Dedifferentiated amniotic fluid mesenchymal stem cell (primary cell): ENCODE measurements around the gene PIP5K1C.

Source experiments
- DNase-seq: peaks from one replicate; pipeline ENCODE4 v3.0.0-alpha.2; 2016; ENCODE audit errors: extremely low spot score

PIP5K1C gene

GRCh38 chr19:3627351-3627723 lies 72.9 kb downstream of the PIP5K1C start:
- DNase-seq, result no peak

- DNase-seq, result peak; percentile 98
These were observed 73.6 kb downstream of the PIP5K1C start, which contains the start of gene CACTIN for GRCh38 chr19:3626473-3627350. Gene CACTIN (minus strand): TSS chr19:3626790. CDS start chr19:3626762, 28 bp downstream.

- DNase-seq, result peak; percentile 42
These were observed 74.2 kb downstream of the PIP5K1C start for GRCh38 chr19:3625996-3626472.

DNA sequence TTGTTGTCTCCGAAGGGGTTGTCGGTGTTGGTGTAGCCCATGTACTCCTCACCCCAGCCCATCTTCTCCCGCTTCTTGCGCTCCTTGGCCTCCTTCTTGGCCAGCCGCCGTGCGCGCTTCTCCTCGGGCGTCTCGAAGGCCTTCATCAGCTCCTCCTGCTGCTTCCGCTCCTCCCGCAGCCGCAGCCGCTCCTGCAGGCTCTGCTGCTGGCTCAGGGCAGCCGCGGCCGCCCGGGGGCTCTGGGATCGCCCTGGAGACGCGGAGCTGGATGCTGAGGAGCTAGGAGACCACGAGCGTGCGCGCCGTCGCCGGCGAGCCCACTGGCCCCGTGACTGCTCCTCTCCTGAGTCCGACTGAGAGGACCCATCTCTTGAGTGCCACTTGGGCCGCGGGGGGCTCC lies 76.6 kb downstream of the PIP5K1C start:
- no peak for DNase-seq

- DNase-seq, result no peak
These were observed 78.0 kb downstream of the PIP5K1C start for GRCh38 chr19:3622224-3622623.

GRCh38 chr19:3621689-3622088 lies 78.6 kb downstream of the PIP5K1C start:
- DNase-seq, result no peak

GRCh38 chr19:3620817-3621547 lies 79.3 kb downstream of the PIP5K1C start:
- DNase-seq, result no peak

DNA sequence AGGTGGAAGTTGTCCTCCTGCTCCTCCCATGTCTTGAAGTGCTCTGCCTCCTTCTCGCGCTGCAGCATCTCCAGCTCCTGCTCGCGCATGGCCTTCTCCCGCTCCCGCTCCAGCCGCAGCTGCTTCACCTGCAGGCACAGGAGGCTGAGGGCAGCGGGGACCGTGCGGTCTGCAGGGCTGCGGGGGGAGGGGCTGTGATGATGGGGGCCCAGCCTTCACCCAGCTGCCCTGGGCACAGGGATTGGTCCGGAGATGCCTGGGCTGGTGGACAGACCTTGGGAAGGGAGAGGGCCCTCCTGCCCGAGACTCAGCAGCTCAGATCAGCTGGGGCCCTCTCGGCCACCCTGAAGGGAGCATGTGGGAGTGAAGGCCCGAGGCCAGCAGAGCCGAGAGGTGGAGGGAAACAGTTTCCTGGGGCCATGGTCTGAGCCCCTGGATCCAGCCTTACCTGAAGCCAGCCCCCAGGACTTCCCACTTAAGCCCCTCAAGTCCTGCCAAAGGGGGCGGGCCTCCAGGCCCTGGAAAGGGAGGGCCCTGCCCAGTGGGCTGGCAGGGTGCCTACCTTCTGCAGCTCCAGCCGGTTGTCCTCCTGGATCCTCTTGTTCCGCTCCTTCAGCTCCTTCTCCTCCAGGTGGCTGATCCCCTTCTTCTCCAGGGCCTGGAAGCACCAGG lies 80.0 kb downstream of the PIP5K1C start:
- DNase-seq, result no peak

- no peak for DNase-seq
These were observed 80.6 kb downstream of the PIP5K1C start for GRCh38 chr19:3619631-3620012.

DNA sequence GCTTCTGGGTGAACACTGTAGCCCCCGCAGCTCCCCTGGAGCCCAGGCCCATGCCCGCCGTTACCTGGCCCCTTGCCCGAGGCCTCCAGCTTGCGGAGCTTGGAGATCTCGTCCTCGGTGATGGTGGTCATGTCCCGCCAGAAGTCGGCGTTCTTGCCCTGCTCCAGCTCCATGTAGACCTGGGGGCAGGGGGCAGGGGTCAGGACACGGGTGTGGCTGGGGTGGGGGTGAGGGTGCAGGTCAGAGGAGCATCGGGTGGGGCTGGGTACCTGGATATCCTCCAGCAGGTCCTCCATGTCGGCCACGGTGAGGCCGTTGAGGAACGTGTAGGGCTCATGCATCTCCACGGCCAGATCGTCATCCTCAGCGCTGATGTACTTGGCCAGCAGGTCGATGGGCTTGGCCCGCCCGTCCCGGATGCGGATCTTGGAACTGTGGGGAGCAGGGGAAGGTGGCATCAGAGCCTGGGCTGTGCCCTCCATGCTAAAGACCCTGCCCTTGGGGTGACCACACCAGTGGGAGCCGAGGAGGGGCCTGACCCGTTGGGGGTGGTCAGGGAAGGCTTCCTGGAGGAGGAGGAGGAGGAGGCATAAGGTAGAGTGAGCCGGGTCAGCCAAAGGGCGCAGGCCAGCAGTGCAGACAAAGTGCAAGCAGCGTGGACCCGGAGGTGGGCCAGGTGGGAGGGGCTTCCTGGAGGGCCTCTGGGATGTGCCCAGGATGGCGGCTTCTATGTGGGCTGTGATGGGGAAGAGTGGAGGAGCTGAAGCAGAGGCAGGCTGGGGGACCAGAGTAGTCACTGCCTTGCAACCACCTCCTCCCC lies 81.2 kb downstream of the PIP5K1C start:
- DNase-seq, result no peak

- no peak for DNase-seq
These were observed 82.0 kb downstream of the PIP5K1C start for GRCh38 chr19:3618144-3618810.

DNA sequence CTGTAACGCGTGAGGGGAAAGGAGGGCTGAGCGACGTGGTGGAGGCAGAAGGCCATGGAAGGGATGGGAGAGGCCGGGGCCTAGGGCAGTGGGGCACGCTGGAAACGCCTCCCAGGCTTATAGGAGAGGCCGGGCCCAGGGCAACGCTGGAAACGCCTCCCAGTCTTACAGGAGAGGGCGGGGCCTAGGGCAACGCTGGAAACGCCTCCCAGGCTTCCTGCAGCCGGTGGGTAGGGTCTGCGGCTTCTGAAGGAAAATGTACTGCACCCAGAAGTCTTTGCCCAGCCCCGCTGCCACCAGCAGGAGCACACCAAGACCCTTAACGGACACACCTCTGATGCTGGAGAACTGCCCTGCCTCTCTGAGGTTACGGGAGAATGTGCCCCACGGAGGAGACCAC lies 82.8 kb downstream of the PIP5K1C start:
- DNase-seq, result no peak

GRCh38 chr19:3615524-3616135 lies 84.6 kb downstream of the PIP5K1C start:
- DNase-seq, result no peak

DNA sequence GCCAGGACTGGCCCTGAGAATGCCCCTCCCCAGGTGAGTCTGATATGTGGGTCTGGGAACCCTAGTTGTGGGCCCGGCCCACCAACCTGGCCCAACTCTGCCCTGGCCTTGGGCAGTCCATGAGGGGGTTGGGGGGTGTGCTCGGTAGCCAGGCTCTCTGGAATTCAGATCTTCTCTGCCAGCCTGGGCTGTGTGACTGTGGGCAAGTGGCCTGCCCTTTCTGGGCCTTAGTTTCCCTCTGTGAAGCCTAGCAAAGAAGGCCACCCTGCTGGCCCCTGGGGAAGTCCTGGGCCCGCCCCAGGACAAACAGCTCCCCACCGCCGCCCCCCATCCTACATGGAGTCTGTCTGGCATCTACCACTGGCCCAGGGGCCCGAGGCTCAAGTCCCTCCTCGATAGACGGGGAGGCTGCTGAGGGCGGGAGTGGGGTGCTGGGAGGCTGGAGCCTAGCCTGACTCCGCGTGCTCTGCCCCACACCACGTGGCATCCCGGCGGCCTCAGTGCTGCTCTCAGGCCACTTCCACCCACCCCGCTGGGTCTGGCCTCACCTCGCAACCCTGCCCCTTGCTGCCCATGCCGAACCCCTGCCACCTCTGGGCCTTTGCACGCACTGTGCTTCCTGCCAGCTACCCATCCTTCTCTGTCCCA lies 85.3 kb downstream of the PIP5K1C start:
- no peak for DNase-seq

GRCh38 chr19:3613818-3614661 lies 86.2 kb downstream of the PIP5K1C start:
- no peak for DNase-seq

DNA sequence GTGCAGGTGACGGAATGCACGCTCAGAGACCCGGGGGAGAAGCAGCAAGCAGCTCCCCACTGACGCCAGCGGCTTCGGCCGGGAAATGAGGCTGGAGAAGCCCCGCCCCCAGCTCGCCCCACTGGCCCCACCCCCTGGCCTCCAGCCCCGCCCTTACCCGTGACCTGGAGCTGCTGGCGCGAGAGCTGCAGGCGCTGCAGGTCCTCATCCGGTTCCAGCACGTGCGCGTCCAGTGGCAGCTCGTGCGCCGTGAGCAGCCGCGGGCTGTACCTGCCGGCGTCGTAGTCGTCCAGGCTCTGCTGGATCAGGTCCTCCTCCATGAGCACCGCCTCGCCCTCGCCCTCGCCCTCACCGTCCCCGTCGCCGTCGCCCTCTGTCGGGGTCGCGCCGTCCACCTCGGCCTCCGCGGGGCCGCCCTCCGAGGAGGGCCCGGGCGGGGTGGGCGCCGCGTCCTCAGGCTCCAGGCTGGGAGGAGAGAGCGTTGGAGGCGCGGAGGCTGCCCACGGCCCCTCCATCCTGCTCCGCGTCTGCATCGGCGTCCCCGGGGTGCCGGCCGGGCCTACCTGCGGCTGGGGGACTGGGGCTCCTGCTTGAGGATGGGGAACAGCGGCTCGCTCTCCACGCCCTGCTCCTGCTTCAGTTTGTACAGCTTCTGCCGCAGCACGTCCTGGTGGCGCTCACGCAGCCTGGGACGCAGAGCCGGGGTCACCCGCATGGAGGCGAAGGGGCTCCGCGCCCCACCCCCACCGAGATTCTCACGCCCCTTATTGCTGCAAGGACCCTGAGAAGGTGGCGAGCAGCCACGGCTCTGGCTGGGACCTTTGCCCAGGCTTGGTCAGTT lies 87.1 kb downstream of the PIP5K1C start:
- no peak for DNase-seq

DNA sequence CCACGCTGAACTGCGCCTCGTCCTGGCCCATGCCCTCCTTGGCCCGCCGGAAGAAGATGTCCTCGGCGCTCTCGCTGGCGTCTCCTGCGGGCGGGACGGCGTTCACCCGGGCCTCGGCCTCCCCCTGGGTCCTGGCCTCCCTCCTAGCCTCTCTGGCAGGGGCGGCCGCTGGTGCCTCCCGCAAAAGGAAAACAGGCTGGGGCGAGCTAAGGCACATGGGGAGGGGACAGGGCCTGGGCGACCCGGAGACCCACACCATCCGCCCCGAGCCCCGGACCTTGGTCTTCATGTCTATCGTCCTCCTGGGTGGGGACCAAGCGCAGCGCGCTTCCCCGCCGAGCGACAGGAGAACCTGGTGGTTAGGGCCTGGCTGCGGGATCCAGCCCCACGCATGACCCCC lies 87.9 kb downstream of the PIP5K1C start:
- DNase-seq, result no peak

- no peak for DNase-seq
These were observed 88.4 kb downstream of the PIP5K1C start for GRCh38 chr19:3611841-3612240.
